Measurements from ENCODE around the gene RUVBL2.
"Not testable (repeated sequence)": the region's sequence is repeated elsewhere in the genome, so short reads cannot be mapped to it uniquely, and the experiment has no call there.

RUVBL2 gene

GRCh38 chr19:49018388-49019241, 24.9 kb downstream of the RUVBL2 start:
- peak; percentile 38 for DNase-seq

GRCh38 chr19:49019242-49019932, 25.7 kb downstream of the RUVBL2 start:
- peak; percentile 77 for DNase-seq

GRCh38 chr19:49020342-49020741, 26.7 kb downstream of the RUVBL2 start:
- peak; percentile 22 for DNase-seq

GRCh38 chr19:49020931-49021895, 27.5 kb downstream of the RUVBL2 start:
- no peak for DNase-seq

GRCh38 chr19:49022116-49022515, 28.4 kb downstream of the RUVBL2 start:
- DNase-seq = no peak

- not testable (repeated sequence) for DNase-seq
These were observed 30.5 kb downstream of the RUVBL2 start, which contains the start of gene CGB3 for GRCh38 chr19:49024233-49024632. Gene CGB3, minus strand, starts transcription at chr19:49024333. Its CDS starts 362 bp downstream, at chr19:49023971.

GRCh38 chr19:49025088-49025487, 31.4 kb downstream of the RUVBL2 start:
- not testable (repeated sequence) for DNase-seq

GRCh38 chr19:49025599-49025998, 31.9 kb downstream of the RUVBL2 start:
- DNase-seq = not testable (repeated sequence)

GRCh38 chr19:49028686-49029085, 35.0 kb downstream of the RUVBL2 start:
- not testable (repeated sequence) for DNase-seq

- not testable (repeated sequence) for DNase-seq
These were observed 36.1 kb downstream of the RUVBL2 start for GRCh38 chr19:49029749-49030148.

GRCh38 chr19:49030323-49030722, 36.6 kb downstream of the RUVBL2 start:
- not testable (repeated sequence) for DNase-seq

GRCh38 chr19:49031642-49032301, 38.1 kb downstream of the RUVBL2 start, which contains the start of gene CGB2:
Gene CGB2, plus strand, starts transcription at chr19:49031890. Its CDS starts 206 bp downstream, at chr19:49032096.
- DNase-seq = peak; percentile 85

- peak; percentile 70 for DNase-seq
These were observed 43.1 kb downstream of the RUVBL2 start, which contains the start of gene CGB1 for GRCh38 chr19:49036815-49037214. Gene CGB1, minus strand, starts transcription at chr19:49036895. Its CDS starts 184 bp downstream, at chr19:49036711.

- DNase-seq = not testable (repeated sequence)
These were observed 44.4 kb downstream of the RUVBL2 start for GRCh38 chr19:49038111-49038510.

GRCh38 chr19:49038557-49039276, 45.0 kb downstream of the RUVBL2 start:
- not testable (repeated sequence) for DNase-seq

GRCh38 chr19:49039736-49040135, 46.0 kb downstream of the RUVBL2 start:
- not testable (repeated sequence) for DNase-seq

GRCh38 chr19:49042177-49042576, 48.5 kb downstream of the RUVBL2 start:
- no peak for DNase-seq

- not testable (repeated sequence) for DNase-seq
These were observed 49.0 kb downstream of the RUVBL2 start for GRCh38 chr19:49042666-49043065.

- DNase-seq = not testable (repeated sequence)
These were observed 49.9 kb downstream of the RUVBL2 start, which contains the start of gene CGB5 for GRCh38 chr19:49043548-49043947. Gene CGB5, plus strand, starts transcription at chr19:49043848. Its CDS starts 362 bp downstream, at chr19:49044210.

- DNase-seq = not testable (repeated sequence)
These were observed 55.3 kb downstream of the RUVBL2 start, which contains the start of gene CGB8 for GRCh38 chr19:49049011-49049410. Gene CGB8, minus strand, starts transcription at chr19:49049111. Its CDS starts 372 bp downstream, at chr19:49048739.

GRCh38 chr19:49049834-49050233, 56.1 kb downstream of the RUVBL2 start:
- DNase-seq = not testable (repeated sequence)

Data from stimulated activated CD4-positive, alpha-beta T cell treated with anti-CD3 and anti-CD28 coated beads, Interleukin-15, amount 100 ng/mL, for 24 hours (primary cell).